Heart left ventricle (tissue), 16 donors: Measurements from ENCODE around the gene SUPT3H. TPM values are rescaled to one million over a fixed set of nuclear protein-coding genes. Genes with fewer than 3 reads are reported as not detected.
"Not testable (repeated sequence)": the region's sequence is repeated elsewhere in the genome, so short reads cannot be mapped to it uniquely, and the experiment has no call there.

Experiments used
- ATAC-seq, 4 donors: fragments of 200-7000 bp; cut with Tn5 transposase; one replicate each; pipeline ENCODE4 v1.9.1; 2020 to 2022; ENCODE audit warnings: moderate library complexity in 4 of 4, mild to moderate bottlenecking in 3 of 4, moderate number of reproducible peaks in 1 of 4
- DNase-seq, 5 donors: peaks; one replicate each; pipeline ENCODE4 v3.0.0-alpha.2; 2020
- H3K27ac ChIP-seq, 12 donors: fragments of 200-600 bp; sonication (generic) in 4 of 12; one replicate each; pipeline versions ENCODE4 v1.5.0 to v1.8.0; 2016 to 2022; ENCODE audit warnings: mild to moderate bottlenecking in 2 of 12
- H3K27me3 ChIP-seq, 9 donors: fragments of 200-600 bp; sonication (generic) in 2 of 9; one replicate each; pipeline versions ENCODE4 v1.5.1 to v1.8.0; 2016 to 2022; ENCODE audit warnings: mild to moderate bottlenecking in 3 of 9
- H3K36me3 ChIP-seq, 9 donors: fragments of 200-600 bp; sonication (generic) in 2 of 9; one replicate each; pipeline versions ENCODE4 v1.5.0 to v1.8.0; 2018 to 2022; ENCODE audit warnings: mild to moderate bottlenecking in 2 of 9
- H3K4me1 ChIP-seq, 12 donors: fragments of 200-600 bp; sonication (generic) in 4 of 12; one replicate each; pipeline versions ENCODE4 v1.5.0 to v1.8.0; 2016 to 2022; ENCODE audit warnings: mild to moderate bottlenecking in 3 of 12
- H3K4me3 ChIP-seq, 12 donors: fragments of 200-600 bp; sonication (generic) in 4 of 12; one replicate each; pipeline versions ENCODE4 v1.5.0 to v1.8.0; 2017 to 2022; ENCODE audit warnings: mild to moderate bottlenecking in 9 of 12, moderate library complexity in 4 of 12
- H3K9me3 ChIP-seq, 12 donors: fragments of 200-600 bp; sonication (generic) in 4 of 12; one replicate each; pipeline versions ENCODE4 v1.5.0 to v1.8.0; 2016 to 2022; ENCODE audit warnings: mild to moderate bottlenecking in 1 of 12
- CTCF ChIP-seq, 12 donors: fragments of 200-600 bp; sonication (generic) in 4 of 12; IDR thresholded peaks; one replicate each; pipeline versions ENCODE4 v1.5.0 to v1.8.0; 2018 to 2022; ENCODE audit warnings: antibody characterized with exemption in 12 of 12, mild to moderate bottlenecking in 5 of 12
- POLR2A ChIP-seq, 2 donors: fragments of 450-650 bp; IDR thresholded peaks; one replicate each; pipeline ENCODE4 v1.6.1; 2017; ENCODE audit warnings: antibody characterized with exemption in 2 of 2, mild to moderate bottlenecking in 2 of 2, moderate library complexity in 2 of 2
- WGBS, 4 donors: extraction: QIAGEN DNeasy Blood & Tissue Kit in 2 of 4; methylation state at CpG; one replicate each; pipeline versions ENCODE4 v1.1.5 to v1.1.7; 2013 to 2018; 5-methylcytosine and 5-hydroxymethylcytosine counted together
- intact Hi-C, 10 donors: fragments of 100-400 bp; cut with DNase I; formaldehyde crosslinking; loops; one replicate each; pipeline versions ENCODE4 v1.11.1 to v1.14.2; 2022
- polyA plus RNA-seq, 2 donors: library from polyadenylated mRNA; stranded (reverse); fragments of 200-250 nt; gene quantifications; one replicate each; pipeline ENCODE4 v1.2.3, GENCODE V29; 2013
- total RNA-seq, 9 donors: library from RNA; depleted of rRNA in 2 of 9; stranded (reverse); fragments of >200 nt in 2 of 9; fragmentation: NEBNext Ultra II Directional in 3 of 9; extraction: Animal tissue kit (Norgen Biotek cat#: 25700) in 3 of 9; gene quantifications; one replicate each; pipeline versions ENCODE4 v1.1.0 to v1.2.4, GENCODE V29; 2016 to 2023
- donor health status: ischemic (EF 13 %, LVEDD 7.1; RV severe dilation, severe dysfunction).
- donor health status: healthy with polysubstance abuse.
- donor health status: DM: no; HTN: yes; CAD: no.
- donor health status: DM: no; HTN: no; CAD: no.
- donor health status: ischemic (EF 25% LVEDD 6.9; RV normal size, moderate dysfunction).
- donor health status: ischemic (EF 25% LVEDD 5.7; RV mildly dilated, moderate dysfunction).
- donor health status: healthy.
- donor health status: DM: yes; HTN: yes; CAD: no.
- donor health status: ischemic (EF 35%, LVEDD 5.7; RV mildly dilated, moderate dysfunction).
- donor health status: nonischemic (EF 11% LVEDD 7.7; RV severe dilation, severe dysfunction).
- donor health status: DM: yes; HTN: yes; CAD: no.
- donor health status: PGD.
- donor health status: ischemic (EF 29% LVEDD 5.4; RV normal size, mild dysfunction).
- donor health status: nonischemic (EF 23%, LVEDD 6.1; RV moderate dilation, normal function).

The SUPT3H gene
- total and polyA plus RNA-seq, 11 donors, result 1.5 to 8.1 (median 4.1) TPM

- H3K9me3 ChIP-seq, result no peaks in the 10 kb centered on the region
- no peak overlapping the region for H3K4me3 ChIP-seq
- no peak overlapping the region for H3K27ac ChIP-seq
- 92 to 97% (median 96%) methylated on average over 2 of the region's 2 CpGs for WGBS, 4 donors
- H3K4me1 ChIP-seq, result no peaks in the 10 kb centered on the region
- ATAC-seq (no peak), DNase-seq (no peak)
- intact Hi-C loops, result no loop called here
- no peaks in the 10 kb centered on the region for H3K36me3 ChIP-seq
- no peak for TF ChIP-seq POLR2A (IDR thresholded peaks at IDR 0.05)
- H3K27me3 ChIP-seq, result no peaks in the 10 kb centered on the region
Observed at GRCh38 chr6:44915111-44915510, 462.6 kb downstream of the SUPT3H start.

- Histone ChIP-seq H3K4me1 (no peaks in the 10 kb centered on the region), H3K36me3 (no peaks in the 10 kb centered on the region), H3K27ac (no peak overlapping the region), H3K9me3 (no peaks in the 10 kb centered on the region), H3K27me3 (no peaks in the 10 kb centered on the region), H3K4me3 (no peak overlapping the region)
- DNase-seq, result no peak
- TF ChIP-seq POLR2A (IDR thresholded peaks at IDR 0.05), result no peak
- no peak for TF ChIP-seq CTCF (IDR thresholded peaks at IDR 0.05)
- no peak for ATAC-seq
- intact Hi-C loops, result no loop called here
Observed at GRCh38 chr6:44914141-44914540, 463.6 kb downstream of the SUPT3H start.

- peaks cover 0 to 8% (median 0%) of the 10 kb centered on the region in 12 donors for H3K9me3 ChIP-seq
- H3K36me3 ChIP-seq, result no peaks in the 10 kb centered on the region
- H3K4me3 ChIP-seq, result no peak overlapping the region
- H3K27me3 ChIP-seq, result no peaks in the 10 kb centered on the region
- no peak for DNase-seq
- H3K4me1 ChIP-seq, result no peaks in the 10 kb centered on the region
- H3K27ac ChIP-seq, result no peak overlapping the region
- intact Hi-C loops, result no loop called here
- no peak for ATAC-seq
- no peak for TF ChIP-seq CTCF (IDR thresholded peaks at IDR 0.05)
- TF ChIP-seq POLR2A (IDR thresholded peaks at IDR 0.05), result no peak
- 72 to 84% (median 79%) methylated on average over 2 of the region's 2 CpGs for WGBS, 4 donors
Observed at GRCh38 chr6:44906761-44907160, 471.0 kb downstream of the SUPT3H start.

- WGBS, 4 donors, result 88 to 95% (median 91%) methylated on average over 11 of the region's 11 CpGs
- H3K27ac ChIP-seq, intact Hi-C loops, H3K36me3 ChIP-seq, H3K4me1 ChIP-seq, H3K27me3 ChIP-seq, H3K9me3 ChIP-seq, H3K4me3 ChIP-seq, DNase-seq, ATAC-seq: not testable (repeated sequence)
Observed at GRCh38 chr6:44900358-44900757, 477.4 kb downstream of the SUPT3H start.

GRCh38 chr6:44898296-44898930, 479.3 kb downstream of the SUPT3H start:
- ATAC-seq (no peak), DNase-seq (no peak)
- no peaks in the 10 kb centered on the region for H3K27me3 ChIP-seq
- H3K36me3 ChIP-seq, result no peaks in the 10 kb centered on the region
- 88 to 97% (median 91%) methylated on average over 10 of the region's 10 CpGs for WGBS, 4 donors
- intact Hi-C loops, result no loop called here
- no peak for TF ChIP-seq POLR2A (IDR thresholded peaks at IDR 0.05)
- TF ChIP-seq CTCF (IDR thresholded peaks at IDR 0.05), result no peak
- peaks cover 0 to 7% (median 0%) of the 10 kb centered on the region in 12 donors for H3K9me3 ChIP-seq
- no peaks in the 10 kb centered on the region for H3K4me1 ChIP-seq
- no peak overlapping the region for H3K27ac ChIP-seq
- H3K4me3 ChIP-seq, result no peak overlapping the region
